Lower leg skin (tissue), 4 donors: Measurements from ENCODE around the gene FOXK1. TPM values are rescaled to one million over a fixed set of nuclear protein-coding genes. Genes with fewer than 3 reads are reported as not detected.

ENCODE experiments used
- DNase-seq, 2 donors: peaks; one replicate each; pipeline ENCODE4 v3.0.0-alpha.2; 2019; ENCODE audit warnings: low spot score in 2 of 2
- H3K4me3 ChIP-seq: fragments of 200-600 bp; sonication (generic); 2 replicates; pipeline ENCODE4 v1.5.1; 2017; ENCODE audit warnings: mild to moderate bottlenecking, low read depth; ENCODE audit not compliant: poor library complexity, severe bottlenecking
- POLR2A ChIP-seq, 2 donors: fragments of 450-650 bp; IDR thresholded peaks; one replicate each; pipeline ENCODE4 v1.6.1; 2016 to 2017; ENCODE audit warnings: antibody characterized with exemption in 2 of 2, mild to moderate bottlenecking in 1 of 2, moderate library complexity in 1 of 2
- WGBS, 2 donors: methylation state at CpG; one replicate each; pipeline ENCODE4 v1.1.5; 2018; 5-methylcytosine and 5-hydroxymethylcytosine counted together
- intact Hi-C: fragments of 100-400 bp; cut with DNase I; formaldehyde crosslinking; loops from one replicate; pipeline ENCODE4 v1.15.0; 2023; ENCODE audit warnings: low total_unique reads
- total RNA-seq, 4 donors: library from RNA; depleted of rRNA; stranded (reverse); fragments of >200 nt; gene quantifications; one replicate each; pipeline ENCODE4 v1.1.0, GENCODE V29; 2016
- TF ChIP-seq, protein P1 (sequence below), 3 donors: fragments of 450-650 bp; IDR thresholded peaks; one replicate each; pipeline ENCODE4 v1.5.1; 2016; ENCODE audit warnings: antibody characterized with exemption in 3 of 3, mild to moderate bottlenecking in 3 of 3, moderate library complexity in 2 of 3

Gene FOXK1
- total RNA-seq, 4 donors from 2014 or later: 22.0 to 41.3 (median 30.3) TPM

DNA sequence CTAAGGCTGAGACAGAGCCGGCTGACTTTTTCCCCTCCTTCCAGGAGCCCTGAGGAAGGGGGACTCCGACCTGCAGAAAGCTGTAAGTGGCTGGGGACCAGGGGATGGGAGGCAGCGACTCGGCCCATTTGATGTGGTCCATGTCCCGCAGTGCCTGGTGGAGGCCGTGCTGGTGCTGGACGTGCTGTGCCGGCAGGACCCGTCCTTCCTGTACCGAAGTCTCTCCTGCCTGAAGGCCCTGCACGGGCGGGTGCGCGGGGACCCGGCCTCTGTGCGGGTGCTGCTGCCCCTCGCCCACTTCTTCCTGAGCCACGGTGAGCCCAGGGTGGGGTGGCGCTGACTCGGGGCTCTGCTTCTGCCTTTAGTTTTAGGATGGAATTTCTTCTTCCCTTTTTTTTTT lies 103.3 kb downstream of the FOXK1 start:
- WGBS, 2 donors: 77 to 81% methylated on average over 11 to 20 of the region's 20 CpGs
- intact Hi-C loops: no loop called here
- TF ChIP-seq POLR2A (IDR thresholded peaks at IDR 0.05): no peak
- TF ChIP-seq, protein P1, sequence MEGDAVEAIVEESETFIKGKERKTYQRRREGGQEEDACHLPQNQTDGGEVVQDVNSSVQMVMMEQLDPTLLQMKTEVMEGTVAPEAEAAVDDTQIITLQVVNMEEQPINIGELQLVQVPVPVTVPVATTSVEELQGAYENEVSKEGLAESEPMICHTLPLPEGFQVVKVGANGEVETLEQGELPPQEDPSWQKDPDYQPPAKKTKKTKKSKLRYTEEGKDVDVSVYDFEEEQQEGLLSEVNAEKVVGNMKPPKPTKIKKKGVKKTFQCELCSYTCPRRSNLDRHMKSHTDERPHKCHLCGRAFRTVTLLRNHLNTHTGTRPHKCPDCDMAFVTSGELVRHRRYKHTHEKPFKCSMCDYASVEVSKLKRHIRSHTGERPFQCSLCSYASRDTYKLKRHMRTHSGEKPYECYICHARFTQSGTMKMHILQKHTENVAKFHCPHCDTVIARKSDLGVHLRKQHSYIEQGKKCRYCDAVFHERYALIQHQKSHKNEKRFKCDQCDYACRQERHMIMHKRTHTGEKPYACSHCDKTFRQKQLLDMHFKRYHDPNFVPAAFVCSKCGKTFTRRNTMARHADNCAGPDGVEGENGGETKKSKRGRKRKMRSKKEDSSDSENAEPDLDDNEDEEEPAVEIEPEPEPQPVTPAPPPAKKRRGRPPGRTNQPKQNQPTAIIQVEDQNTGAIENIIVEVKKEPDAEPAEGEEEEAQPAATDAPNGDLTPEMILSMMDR (IDR thresholded peaks at IDR 0.05): no peak
- DNase-seq: no peak
- no peak overlapping the region for H3K4me3 ChIP-seq

DNA sequence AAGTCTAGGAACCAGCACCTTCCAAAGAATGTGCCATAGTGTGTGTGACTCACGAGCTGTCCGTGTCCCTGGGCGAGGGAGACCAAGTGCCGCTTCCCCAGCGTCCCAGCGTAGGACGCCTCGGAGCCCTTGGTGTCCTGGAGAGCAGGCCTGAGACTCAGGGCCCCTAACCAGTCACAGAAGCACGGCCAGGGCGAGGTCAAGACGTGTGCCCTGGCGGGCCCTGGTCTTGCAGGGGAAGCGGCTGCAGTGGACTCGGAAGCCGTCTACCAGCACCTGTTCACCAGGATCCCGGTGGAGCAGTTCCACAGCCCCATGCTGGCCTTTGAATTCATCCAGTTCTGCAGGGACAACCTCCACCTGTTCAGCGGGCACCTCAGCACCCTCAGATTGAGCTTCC lies 103.9 kb downstream of the FOXK1 start:
- H3K4me3 ChIP-seq: no peak overlapping the region
- WGBS, 2 donors: 70 to 88% methylated on average over 13 to 17 of the region's 17 CpGs
- no peak for DNase-seq
- intact Hi-C loops: no loop called here
- TF ChIP-seq, protein P1 (IDR thresholded peaks at IDR 0.05): no peak
- TF ChIP-seq POLR2A (IDR thresholded peaks at IDR 0.05): no peak

DNA sequence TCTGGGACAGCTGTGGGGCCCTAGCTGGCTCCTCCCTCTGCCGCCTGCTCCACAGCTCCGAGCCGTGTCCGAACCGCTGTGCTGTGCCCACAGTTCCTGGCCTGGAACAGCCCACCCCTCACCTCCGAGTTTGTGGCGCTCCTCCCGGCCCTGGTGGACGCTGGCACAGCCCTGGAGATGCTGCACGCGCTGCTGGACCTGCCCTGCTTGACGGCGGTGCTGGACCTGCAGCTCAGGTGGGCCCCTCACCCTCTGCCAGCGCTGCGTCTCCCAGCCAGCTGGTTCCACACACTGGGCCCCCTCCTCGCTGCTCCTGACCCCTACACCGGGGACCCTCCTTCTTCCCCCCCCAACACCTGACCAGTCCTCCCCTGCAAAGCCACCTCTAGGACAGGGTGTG lies 105.4 kb downstream of the FOXK1 start:
- WGBS, 2 donors: 90 to 93% methylated on average over 16 to 17 of the region's 17 CpGs
- intact Hi-C loops: no loop called here
- TF ChIP-seq POLR2A (IDR thresholded peaks at IDR 0.05): no peak
- TF ChIP-seq, protein P1 (IDR thresholded peaks at IDR 0.05): no peak
- no peak overlapping the region for H3K4me3 ChIP-seq
- no peak for DNase-seq

DNA sequence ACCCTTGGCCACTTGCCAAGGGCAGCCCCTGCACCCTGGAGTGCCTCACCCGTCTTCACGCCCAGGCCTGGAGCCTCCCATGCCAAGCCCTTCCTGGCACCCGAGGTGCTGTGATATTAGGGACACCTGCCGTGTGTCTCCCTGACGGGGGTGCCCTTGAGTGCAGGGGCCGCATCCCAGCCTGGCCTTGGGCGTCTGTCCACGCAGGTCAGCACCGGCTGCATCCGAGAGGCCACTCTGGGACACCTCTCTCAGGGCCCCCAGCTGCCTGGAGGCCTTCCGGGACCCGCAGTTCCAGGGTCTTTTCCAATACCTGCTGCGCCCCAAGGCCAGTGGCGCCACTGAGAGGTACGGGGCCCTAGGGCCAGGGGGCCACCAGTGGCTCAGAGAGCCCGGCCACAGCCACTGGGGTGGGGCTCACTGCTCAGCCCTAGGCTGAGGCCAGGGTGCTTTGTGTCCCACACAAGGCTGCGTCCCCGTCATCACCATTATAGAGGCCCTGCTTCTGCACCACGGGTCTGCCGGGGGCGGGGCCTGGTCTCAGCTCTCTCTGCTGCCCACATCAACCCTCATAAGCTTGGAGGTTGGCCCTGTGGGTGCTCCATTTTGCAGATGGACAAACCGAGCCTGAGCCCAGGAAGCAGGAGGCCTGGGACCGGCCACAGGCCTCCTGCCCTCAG lies 106.0 kb downstream of the FOXK1 start:
- WGBS, 2 donors: 79 to 84% methylated on average over 18 to 22 of the region's 23 CpGs
- no peak overlapping the region for H3K4me3 ChIP-seq
- DNase-seq: no peak
- intact Hi-C loops: no loop called here
- no peak for TF ChIP-seq POLR2A (IDR thresholded peaks at IDR 0.05)
- TF ChIP-seq, protein P1 (IDR thresholded peaks at IDR 0.05): no peak

DNA sequence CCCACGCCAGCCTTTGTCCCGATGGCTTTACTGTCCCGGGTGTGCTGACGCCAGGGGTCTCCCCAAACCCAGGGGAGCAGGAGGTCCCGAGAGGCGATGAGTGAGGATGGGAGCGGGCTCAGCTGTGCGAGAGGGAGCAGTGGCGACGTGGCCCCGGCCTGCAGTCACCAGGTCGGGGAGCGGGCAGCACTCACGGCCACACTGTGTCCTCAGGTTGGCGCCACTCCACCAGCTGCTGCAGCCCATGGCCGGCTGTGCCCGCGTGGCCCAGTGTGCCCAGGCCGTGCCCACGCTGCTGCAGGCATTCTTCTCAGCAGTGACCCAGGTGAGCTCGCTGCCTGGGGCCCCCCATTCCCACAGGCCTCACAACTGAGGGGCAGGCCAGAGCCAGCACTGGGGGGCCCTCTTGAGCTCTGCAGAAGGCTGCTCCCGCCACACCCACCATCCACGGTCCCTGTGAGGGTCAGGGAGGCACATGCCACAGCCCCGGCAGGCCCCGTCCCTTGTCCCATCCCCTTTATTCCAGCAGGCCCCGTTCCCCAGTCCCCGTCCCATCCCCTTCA lies 106.6 kb downstream of the FOXK1 start:
- no peak for DNase-seq
- no peak for TF ChIP-seq POLR2A (IDR thresholded peaks at IDR 0.05)
- TF ChIP-seq, protein P1 (IDR thresholded peaks at IDR 0.05): no peak
- 94 to 96% methylated on average over 20 to 27 of the region's 27 CpGs for WGBS, 2 donors
- no peak overlapping the region for H3K4me3 ChIP-seq
- intact Hi-C loops: no loop called here
